AG08395 (cell line): ENCODE measurements around the gene COL28A1.
"Not testable (repeated sequence)": the region's sequence is repeated elsewhere in the genome, so short reads cannot be mapped to it uniquely, and the experiment has no call there.

Experiments used
- DNase-seq: peaks from one replicate; pipeline ENCODE4 v3.0.0; 2012; ENCODE audit warnings: mixed read lengths, low spot score

COL28A1 gene

GRCh38 chr7:7464991-7465765, 70.5 kb downstream of the COL28A1 start:
- DNase-seq: not testable (repeated sequence)

- DNase-seq: no peak
These were observed 81.7 kb downstream of the COL28A1 start for GRCh38 chr7:7454000-7454399.

DNA sequence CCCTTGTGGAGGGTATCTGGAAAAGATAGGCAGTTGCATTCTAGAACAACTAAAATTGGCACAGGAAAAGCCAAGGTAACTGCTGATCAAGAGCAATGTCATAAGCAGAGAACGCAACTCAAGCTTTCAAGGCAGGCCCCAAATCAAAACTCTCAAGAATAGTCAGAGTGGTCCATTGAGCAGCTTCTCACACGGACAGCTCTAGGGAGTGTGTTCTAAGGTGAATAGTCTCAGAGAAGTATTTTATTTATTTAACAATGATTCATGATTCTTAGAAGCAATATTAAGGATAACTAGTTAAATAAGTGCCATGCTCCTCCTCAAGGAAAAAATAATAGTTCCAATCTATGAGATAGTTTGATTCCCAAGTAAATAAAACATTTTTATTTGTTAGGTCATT, 83.0 kb downstream of the COL28A1 start:
- no peak for DNase-seq

DNA sequence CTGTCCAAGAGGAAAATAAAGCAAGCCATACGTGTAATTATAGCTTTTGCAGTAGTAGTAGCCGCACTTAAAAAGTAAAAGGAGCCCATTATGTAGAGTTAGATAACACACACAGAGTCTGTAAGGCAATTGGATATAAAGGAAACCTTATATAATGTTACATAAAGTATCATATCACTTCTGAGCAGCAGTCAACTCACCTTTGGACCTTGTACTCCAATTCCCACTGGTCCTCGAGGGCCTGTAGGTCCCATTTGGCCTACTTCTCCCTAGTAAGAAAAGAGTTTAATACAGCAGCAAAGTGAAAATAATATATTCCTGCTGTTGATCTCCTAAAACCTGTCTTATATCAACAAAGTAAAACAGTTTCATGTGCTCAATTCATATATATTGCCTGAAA, 83.6 kb downstream of the COL28A1 start:
- no peak for DNase-seq

DNA sequence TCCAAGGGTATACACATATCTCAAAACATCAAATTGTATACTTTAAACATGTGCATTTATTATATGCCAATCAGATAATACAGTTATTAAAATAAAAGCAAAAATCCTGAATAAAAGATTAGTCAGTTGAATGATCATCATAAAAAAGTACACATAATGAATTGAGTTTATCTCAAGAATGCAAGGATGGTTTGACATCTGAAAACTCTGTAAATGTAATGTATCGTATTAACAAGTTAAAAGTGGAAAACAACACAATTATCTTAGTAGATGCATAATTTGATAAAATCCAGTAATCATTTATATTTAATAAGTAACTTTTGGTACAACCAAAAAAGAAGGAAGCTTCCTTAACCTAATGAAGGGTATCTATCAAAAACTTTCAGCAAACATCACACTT, 86.6 kb downstream of the COL28A1 start:
- DNase-seq: no peak

DNA sequence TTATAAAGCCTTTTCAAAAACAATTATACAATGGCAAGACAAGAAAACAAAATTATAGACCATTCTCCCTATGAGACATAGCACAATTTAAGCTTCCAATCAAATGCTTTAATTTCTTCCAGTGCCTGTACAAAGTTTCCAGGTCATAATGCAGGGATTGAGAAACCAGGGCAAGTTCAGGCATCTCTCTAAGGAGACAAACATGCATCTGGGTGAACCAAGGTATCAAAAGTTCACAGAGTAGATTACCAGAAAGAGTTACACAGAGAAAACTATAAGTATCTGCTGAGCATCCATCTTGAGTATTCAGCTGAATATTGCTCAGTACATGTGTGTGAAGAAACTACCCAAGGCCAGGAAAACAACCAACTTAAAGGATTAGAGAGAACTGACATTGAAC, 89.1 kb downstream of the COL28A1 start:
- no peak for DNase-seq

- no peak for DNase-seq
These were observed 91.8 kb downstream of the COL28A1 start for GRCh38 chr7:7443806-7444350.

DNA sequence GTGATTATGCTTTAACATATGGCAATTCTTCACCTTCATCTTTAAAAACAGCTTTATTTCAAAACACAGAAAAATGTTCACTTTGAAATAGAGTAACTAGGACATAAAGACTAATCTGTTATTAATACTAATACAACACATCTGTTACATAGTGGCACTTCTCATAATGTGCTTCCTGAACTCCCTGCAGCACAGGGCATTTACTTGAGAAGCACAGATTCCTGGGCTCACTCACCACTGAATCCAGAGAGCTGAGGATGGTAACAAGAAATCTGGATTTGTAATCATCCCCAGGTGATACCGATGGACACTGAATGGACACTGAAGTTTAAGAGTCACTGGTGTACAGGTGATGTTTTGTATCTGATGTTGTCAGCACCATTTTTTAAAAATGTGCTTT, 96.1 kb downstream of the COL28A1 start:
- DNase-seq: no peak

DNA sequence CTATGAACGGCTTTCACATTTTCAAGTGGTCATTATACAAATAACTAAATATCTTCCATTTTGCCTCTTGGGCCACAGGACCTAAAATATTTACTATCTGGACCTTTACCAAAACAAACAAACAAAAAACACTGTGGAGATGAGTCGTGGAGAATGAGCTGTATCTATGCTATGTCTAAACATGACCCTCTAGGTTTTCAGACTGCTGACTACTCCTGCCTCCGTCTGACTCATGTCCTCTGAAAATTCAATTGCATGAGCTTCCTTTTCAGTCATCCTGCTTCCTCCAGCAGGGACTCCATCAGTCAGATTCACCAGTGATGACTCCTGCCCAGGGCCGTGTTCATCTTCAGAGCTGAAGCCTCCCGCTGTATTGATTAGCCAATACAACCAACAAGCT, 96.8 kb downstream of the COL28A1 start:
- DNase-seq: peak; percentile 92

DNA sequence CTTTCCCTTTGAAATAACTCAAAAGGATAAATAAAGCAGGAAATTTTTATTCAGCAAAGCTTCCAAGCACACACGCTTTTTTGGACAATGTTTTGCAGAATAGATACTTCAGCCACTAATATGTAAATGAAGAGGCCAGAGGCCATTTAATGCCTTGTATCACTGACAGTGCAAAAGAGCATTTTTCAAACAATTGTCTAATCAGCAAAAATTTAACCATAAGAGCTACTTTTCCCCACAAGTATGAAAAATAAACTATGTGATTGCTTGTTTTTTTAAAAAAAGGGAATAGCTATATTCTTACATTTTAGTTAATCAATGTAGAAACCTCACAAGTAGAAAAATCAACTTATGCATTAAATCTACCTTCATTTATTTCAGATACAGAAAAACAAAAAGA, 99.7 kb downstream of the COL28A1 start:
- DNase-seq: no peak

DNA sequence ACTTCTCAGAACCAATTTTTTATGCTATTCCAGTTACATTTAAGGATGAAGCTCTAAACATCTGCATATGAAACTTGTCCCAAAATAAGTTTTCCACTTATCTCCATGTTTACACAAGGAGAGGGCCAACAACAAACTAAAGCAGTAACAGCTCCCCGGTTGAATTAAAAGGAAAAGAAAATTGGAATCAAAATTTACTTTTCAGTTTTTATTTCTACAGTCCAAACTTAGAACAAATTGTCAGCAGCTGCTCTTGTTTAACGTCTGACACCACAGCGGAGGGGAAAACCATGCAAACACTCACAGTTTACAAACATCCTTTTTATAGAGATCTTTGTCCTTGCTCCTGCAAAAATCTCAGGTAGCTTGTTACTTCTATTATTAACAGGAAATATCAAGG, 101.3 kb downstream of the COL28A1 start:
- no peak for DNase-seq

GRCh38 chr7:7433811-7434210, 101.9 kb downstream of the COL28A1 start:
- DNase-seq: no peak

GRCh38 chr7:7432979-7433378, 102.7 kb downstream of the COL28A1 start:
- no peak for DNase-seq

GRCh38 chr7:7428806-7429205, 106.9 kb downstream of the COL28A1 start:
- peak; percentile 52 for DNase-seq

DNA sequence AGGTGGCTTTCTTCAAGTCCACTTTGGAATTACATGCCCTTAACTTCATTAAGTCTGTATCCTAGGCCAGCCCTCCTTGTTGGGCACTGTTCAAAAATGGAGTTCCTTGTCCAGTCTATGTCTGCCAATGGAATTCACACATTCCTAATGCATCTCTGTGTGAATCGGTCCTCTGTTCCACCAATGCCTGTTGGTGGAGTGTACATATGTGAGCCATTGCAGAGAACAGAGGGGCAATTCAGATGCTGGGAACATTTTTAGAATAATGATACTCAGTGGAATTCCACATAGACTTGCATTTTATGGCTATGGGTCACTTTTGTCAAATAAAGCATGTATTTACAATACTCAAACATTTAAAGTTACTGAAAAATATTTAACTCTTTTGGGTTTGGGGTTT, 108.3 kb downstream of the COL28A1 start:
- no peak for DNase-seq

- DNase-seq: no peak
These were observed 109.0 kb downstream of the COL28A1 start for GRCh38 chr7:7426676-7427075.

DNA sequence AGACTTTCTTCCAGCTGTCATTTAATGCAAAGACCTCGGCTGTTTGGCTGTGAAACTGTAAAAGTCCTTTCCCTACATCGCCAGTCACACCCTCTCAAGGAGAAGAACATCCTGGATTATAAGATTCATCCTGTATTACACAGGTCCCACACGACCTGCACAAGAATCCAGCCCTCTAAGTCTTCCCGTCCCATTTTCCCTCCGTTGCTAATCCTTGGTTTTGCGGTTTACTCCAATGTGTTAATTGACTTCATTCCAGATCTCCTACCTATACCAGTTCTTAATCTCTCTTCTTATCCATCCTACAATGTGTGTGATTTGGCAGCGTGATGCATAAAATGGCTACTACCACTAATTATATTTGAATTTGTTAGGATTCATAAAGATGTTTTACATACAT, 110.4 kb downstream of the COL28A1 start:
- no peak for DNase-seq

DNA sequence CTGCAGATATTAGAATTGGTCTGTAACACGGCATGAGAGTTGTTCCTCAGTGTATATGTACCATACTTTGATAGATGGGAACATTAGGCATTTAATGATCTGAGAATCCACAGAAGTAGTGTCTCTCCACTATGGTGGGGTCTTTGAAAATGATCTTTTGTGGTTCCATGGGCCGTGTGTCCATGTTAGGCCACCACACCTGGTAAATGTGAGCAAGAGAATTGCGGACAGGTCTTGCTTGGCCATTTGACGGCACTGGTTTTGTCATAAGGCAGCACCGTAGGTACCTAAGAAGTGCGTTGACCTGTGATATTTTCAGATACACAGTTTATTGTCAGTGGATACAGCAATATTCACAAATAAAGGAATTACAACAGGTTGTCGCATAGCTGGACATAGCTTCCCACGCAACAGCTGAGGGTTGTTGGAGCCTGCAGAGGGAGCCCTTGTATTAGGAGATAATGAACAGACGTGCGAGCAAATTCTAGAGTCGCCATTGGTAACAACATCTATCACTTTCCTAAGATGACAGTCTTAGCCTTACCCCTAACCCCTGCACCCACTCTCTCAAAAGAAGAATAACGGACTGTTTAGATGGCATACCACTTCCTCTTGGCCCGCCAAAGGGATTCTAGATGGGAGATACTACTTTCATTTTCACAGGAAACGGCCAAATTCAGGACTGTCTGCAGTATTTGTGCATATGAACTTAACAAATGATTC, 111.4 kb downstream of the COL28A1 start:
- peak; percentile 69 for DNase-seq

GRCh38 chr7:7422641-7423040, 113.0 kb downstream of the COL28A1 start:
- no peak for DNase-seq

GRCh38 chr7:7421826-7422225, 113.8 kb downstream of the COL28A1 start:
- no peak for DNase-seq

DNA sequence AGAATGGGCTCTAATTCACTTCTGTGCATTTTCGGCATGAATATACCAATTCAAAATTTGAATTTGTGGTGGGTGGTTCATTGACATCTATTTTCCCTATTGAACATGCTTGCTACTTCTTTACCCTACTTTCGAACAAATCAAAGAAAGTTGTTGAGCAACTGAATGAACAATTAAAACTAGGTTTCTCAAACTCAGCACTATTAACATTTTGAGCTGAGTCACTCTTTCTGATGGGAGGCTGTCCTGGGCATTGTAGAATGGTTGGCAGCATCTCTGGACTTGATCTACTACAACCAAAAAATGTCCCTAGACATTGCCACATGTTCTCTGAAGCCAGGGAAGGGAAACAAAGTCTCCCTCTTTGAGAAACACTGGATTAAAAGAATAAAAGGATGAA, 116.7 kb downstream of the COL28A1 start:
- no peak for DNase-seq

DNA sequence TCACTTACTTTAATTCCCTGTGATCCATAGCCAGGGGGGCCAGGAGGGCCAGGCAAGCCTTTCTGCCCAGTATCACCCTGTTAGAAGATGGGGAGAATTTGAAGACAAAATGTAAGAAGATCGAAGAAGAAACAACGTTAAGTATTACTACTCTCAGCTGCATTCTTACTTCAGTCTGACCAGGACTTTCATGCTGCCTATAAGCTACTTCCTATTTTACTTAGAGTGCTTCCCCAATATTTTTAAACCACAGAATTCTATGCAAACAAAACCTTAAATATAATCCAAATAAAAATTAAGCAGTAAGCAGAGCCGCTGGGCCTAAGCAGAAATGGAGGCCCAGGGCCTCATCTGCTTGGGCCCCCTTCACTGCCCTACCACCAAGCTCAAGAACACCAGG, 117.8 kb downstream of the COL28A1 start:
- no peak for DNase-seq

GRCh38 chr7:7417414-7417813, 118.3 kb downstream of the COL28A1 start:
- no peak for DNase-seq
